HG03066 (cell line): ENCODE data around the gene EEF2.
"Not testable (repeated sequence)": the region's sequence is repeated elsewhere in the genome, so short reads cannot be mapped to it uniquely, and the experiment has no call there.

Source experiments
- ATAC-seq: cut with Tn5 transposase; IDR thresholded peaks from one replicate; pipeline ENCODE4 v1.9.1; 2021; ENCODE audit warnings: low read depth; ENCODE audit not compliant: unreplicated experiment

The EEF2 gene

GRCh38 chr19:4015705-4016402 is 30.6 kb upstream of the EEF2 start:
- no peak for ATAC-seq

DNA sequence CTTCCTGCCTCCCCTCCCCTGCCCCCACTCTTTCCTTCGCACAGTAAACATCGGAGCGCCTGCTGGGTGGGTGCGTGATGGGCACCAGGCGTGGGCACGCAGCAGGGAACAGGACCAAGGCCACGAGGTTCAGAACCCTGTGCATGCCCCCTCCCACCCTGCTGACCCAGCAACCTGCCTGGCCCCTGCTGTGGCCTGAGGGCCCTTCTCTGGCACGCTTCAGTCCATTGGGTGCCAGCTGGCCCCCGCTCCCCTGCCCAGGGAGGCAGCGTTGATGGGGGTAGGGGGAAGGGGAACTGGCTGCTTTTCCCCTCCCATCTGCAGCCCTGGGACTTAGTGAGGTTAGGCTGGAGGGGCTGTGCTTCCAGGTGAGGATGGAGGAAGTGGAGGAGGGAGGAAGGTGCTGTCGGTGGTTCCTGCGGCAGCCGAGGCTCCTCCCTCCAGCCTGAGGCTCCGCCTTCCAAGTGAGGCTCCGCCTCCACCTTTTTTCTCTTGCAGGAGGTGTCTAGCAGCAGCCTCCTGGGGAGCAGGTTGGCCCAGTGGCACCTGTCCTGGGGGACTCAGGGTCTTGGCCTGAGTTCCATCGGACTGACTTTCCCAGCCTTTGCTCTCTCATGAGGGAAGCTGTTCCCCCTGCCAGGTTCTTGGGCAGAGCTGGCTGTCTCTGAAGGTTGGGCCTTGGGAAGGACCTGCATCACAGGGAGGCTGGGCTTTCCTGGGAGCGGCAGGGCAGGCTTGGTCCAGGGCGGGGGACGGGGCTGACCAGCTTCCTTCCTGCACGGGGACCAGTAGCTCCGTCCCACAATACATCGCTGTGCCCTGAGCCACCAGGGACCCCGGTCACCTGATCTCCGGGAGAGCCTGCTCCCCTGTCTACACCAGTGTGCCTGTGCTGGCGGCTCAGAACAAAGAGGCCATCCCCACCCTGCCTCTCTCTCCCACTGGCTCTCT is 29.6 kb upstream of the EEF2 start:
- ATAC-seq = no peak

- no peak for ATAC-seq
Observed at GRCh38 chr19:4013886-4014540, 28.8 kb upstream of the EEF2 start.

DNA sequence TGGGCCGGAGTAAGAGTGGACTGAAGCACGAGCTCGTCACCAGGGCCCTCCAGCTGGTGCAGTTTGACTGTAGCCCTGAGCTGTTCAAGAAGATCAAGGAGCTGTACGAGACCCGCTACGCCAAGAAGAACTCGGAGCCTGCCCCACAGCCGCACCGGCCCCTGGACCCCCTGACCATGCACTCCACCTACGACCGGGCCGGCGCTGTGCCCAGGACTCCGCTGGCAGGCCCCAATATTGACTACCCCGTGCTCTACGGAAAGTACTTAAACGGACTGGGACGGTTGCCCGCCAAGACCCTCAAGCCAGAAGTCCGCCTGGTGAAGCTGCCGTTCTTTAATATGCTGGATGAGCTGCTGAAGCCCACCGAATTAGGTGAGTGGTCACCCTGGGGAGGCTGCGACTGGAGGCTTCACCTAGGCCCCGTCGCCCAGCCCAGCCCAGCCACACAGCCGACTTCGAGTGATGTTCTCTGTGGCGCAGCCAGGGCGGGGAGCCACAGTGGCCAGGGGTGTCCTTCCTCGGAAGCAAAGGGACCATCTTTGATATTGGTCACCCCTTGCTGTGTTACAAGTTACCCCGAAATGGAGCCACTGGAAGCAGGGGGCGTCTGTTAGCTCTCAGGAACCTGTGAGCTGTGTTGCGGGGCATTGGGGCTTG is 27.8 kb upstream of the EEF2 start:
- ATAC-seq = no peak

- ATAC-seq = no peak
Observed at GRCh38 chr19:4012092-4012974, 27.1 kb upstream of the EEF2 start.

GRCh38 chr19:4011430-4011829 is 26.2 kb upstream of the EEF2 start:
- ATAC-seq = not testable (repeated sequence)

DNA sequence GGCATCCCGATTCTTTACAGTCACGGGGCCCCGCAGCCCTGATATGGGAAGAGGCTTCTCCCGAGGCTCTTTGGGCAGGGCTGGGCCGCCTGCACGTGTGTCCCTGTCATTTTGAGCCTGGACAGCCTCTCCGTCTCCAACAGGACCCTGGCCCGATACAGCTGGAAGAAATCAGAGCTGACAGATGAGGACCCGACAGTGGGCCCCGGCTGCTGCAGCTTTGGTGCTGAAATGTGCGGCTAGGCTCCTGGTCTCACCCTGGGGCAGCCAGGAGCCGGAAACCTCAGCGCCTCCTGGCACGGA is 25.5 kb upstream of the EEF2 start:
- ATAC-seq = no peak

- no peak for ATAC-seq
Observed at GRCh38 chr19:4009990-4010807, 24.9 kb upstream of the EEF2 start.

DNA sequence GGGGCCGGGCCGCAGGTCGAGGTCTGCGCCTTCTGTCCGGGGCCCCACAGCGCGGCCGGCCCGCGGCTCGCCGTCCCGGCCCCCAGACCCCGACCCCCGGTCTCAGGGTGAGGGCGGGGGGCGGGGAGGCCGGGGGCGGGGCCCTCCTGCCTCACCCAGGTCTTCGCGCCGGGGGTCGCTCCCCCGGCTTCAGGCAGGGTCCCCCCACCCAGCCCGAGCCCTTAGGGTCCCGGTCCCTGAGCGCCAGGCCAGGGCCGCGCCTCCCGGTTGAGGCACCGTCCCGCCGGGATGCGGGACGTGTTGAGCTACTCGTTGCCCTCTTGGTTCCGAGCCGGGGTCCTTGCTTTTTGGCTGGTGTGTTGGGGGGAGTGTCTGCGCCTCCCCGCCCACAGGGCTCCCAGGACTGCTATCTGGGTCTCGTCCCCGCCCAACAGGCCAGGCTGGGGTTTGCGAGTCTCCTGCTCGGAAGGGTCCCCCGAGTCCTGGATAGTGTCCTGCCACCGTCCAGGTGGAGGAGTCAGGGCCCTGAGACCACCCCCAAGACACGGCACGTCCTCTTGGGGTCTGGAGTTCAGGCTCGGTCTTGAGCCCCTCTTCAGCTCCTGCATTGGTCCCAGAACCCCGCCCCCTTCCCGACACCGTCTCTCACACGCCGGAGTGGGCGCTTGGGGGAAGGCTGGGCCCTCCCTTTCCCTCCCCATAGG is 22.7 kb upstream of the EEF2 start:
- ATAC-seq = no peak

DNA sequence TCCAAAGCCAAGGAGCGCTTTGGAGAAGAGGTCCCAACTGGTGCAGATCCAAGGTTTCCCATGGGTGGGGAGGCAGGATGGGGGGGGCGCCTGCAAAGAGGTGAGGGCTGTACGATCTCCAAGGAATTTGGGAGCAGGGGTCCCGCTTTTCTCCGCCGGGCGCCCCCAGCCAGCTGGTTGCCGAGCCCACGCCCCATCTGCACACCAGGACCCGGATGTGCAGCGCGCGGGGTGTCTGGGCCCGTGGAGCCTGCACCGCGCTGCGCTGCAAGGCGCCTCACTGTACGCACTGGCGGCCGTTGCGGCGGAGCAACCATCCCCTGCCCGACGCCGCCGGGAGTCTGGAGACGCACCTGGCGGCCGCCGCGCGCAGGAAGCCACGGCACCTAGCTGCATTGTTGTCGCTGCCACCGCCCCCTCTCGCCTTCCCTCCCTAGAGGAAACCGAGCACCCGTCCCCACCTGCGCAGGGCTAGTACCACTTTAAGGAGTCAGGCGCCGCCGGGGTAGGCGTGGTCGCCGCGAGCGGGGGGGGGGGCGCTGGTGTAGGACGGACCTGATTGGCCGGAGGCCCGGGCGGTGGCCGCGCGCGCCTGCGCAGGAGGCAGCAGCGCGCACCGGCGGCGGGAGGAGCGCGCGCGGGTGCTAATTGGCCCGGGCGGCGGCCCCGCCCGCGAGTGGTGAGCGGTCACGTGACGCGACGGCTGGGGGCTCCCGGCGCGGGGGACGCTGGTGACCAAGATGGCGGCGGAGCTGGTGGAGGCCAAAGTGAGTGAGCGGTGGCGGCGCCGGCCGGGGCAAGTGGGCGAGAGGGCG is 22.0 kb upstream of the EEF2 start, which contains the start of gene PIAS4:
TSS of gene PIAS4 (plus strand) at position 716 of the 815 bp plus-strand sequence. CDS start at position 741, 25 bp downstream.
- ATAC-seq = peak; percentile 71

- ATAC-seq = not testable (repeated sequence)
Observed at GRCh38 chr19:4005436-4005835, 20.2 kb upstream of the EEF2 start.

DNA sequence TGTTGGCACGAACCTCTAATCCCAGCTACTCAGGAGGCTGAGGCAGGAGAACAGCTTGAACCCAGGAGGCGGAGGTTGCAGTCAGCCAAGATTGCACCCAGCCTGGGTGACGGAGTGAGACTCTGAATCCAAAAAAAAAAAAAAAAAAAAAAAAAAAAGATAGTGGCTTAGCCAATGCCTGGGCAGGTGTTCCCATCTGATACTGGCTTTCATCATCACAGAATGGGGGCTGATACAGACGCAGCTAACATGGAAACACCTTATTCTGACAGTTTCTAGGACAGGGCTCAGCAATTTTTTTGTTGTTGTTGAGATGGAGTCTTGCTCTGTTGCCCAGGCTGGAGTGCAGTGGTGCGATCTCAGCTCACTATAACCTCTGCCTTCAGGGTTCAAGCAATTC is 15.5 kb upstream of the EEF2 start:
- ATAC-seq = not testable (repeated sequence)

DNA sequence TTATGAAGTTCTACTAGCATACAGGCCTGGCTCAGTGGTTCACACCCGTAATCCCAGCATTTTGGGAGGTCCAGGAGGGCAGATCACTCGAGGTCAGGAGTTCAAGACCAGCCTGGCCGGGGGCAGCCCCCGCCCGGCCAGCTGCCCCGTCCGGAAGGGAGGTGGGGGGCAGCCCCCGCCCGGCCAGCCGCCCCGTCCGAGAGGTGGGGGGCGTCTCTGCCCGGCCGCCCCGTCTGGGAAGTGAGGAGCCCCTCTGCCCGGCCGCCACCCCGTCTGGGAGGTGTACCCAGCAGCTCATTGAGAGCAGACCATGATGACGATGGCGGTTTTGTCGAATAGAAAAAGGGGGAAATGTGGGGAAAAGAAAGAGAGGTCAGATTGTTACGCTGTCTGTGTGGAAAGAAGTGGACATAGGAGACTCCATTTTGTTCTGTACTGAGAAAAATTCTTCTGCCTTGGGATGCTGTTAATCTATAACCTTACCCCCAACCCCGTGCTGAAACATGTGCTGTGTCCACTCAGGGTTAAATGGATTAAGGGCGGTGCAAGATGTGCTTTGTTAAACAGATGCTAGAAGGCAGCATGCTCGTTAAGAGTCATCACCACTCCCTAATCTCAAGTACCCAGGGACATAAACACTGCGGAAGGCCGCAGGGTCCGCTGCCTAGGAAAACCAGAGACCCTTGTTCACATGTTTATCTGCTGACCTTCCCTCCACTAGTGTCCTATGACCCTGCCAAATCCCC is 13.6 kb upstream of the EEF2 start:
- ATAC-seq = not testable (repeated sequence)

GRCh38 chr19:3995607-3996006 is 10.3 kb upstream of the EEF2 start:
- ATAC-seq = no peak

GRCh38 chr19:3990815-3991117 is 5.5 kb upstream of the EEF2 start:
- no peak for ATAC-seq

- no peak for ATAC-seq
Observed at GRCh38 chr19:3987619-3988371, 2.5 kb upstream of the EEF2 start.
